Panc1 (cell line): ENCODE results near the gene MRPL46.

Experiments
- TCF7L2 ChIP-seq: IDR thresholded peaks from 2 replicates; pipeline ENCODE4 v1.6.1; 2011; ENCODE audit warnings: mild to moderate bottlenecking, low read depth, low read length, inconsistent platforms
- TF ChIP-seq, protein P1 (sequence below): fragments of 450-650 bp; IDR thresholded peaks from 2 replicates; pipeline ENCODE4 v1.5.1; 2017; ENCODE audit warnings: mild to moderate bottlenecking

DNA sequence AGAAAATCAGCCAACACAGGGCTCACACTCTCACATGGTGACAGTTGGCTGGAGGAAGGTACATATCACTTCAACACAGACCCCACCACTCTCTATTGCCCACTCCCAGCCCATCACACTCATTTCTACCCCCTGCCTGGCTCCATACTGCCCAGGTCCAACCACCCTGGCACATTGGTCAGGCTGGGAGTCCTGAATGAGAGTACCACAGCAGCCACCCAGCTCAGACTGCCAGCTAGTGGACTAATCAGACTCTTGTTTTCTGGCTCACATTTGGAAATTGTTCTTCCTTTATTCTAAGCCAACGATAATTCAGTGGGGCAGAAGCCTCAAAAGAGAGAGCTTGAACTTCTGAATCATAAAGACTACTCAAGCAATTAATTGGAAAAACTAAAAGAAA lies 20.0 kb downstream of the MRPL46 start:
- TF ChIP-seq, protein P1, sequence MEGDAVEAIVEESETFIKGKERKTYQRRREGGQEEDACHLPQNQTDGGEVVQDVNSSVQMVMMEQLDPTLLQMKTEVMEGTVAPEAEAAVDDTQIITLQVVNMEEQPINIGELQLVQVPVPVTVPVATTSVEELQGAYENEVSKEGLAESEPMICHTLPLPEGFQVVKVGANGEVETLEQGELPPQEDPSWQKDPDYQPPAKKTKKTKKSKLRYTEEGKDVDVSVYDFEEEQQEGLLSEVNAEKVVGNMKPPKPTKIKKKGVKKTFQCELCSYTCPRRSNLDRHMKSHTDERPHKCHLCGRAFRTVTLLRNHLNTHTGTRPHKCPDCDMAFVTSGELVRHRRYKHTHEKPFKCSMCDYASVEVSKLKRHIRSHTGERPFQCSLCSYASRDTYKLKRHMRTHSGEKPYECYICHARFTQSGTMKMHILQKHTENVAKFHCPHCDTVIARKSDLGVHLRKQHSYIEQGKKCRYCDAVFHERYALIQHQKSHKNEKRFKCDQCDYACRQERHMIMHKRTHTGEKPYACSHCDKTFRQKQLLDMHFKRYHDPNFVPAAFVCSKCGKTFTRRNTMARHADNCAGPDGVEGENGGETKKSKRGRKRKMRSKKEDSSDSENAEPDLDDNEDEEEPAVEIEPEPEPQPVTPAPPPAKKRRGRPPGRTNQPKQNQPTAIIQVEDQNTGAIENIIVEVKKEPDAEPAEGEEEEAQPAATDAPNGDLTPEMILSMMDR = no peak
- TF ChIP-seq TCF7L2 = no peak
